Muscle layer of colon (tissue), 2 donors: ENCODE data around the gene TXNDC17.
"Not testable (repeated sequence)": the region's sequence is repeated elsewhere in the genome, so short reads cannot be mapped to it uniquely, and the experiment has no call there.

Source experiments
- H3K27ac ChIP-seq: one replicate; pipeline ENCODE4 v1.7.0; 2013; ENCODE audit warnings: low read depth, mild to moderate bottlenecking, low read length, moderate library complexity
- H3K27me3 ChIP-seq, 2 donors: one replicate each; pipeline ENCODE4 v1.7.0; 2013; ENCODE audit warnings: low read length in 2 of 2, mild to moderate bottlenecking in 2 of 2; ENCODE audit not compliant: insufficient read depth in 2 of 2, control insufficient read depth in 1 of 2
- H3K36me3 ChIP-seq: one replicate; pipeline ENCODE4 v1.7.0; 2013; ENCODE audit warnings: mild to moderate bottlenecking, low read length; ENCODE audit not compliant: insufficient read depth
- H3K4me1 ChIP-seq: one replicate; pipeline ENCODE4 v1.7.0; 2013; ENCODE audit warnings: mild to moderate bottlenecking, low read length; ENCODE audit not compliant: insufficient read depth
- H3K4me3 ChIP-seq, 2 donors: one replicate each; pipeline ENCODE4 v1.7.0; 2013; ENCODE audit warnings: low read length in 2 of 2, low read depth in 1 of 2, mild to moderate bottlenecking in 1 of 2, moderate library complexity in 1 of 2
- H3K9ac ChIP-seq: one replicate; pipeline ENCODE4 v1.7.0; 2013; ENCODE audit warnings: low read length
- H3K9me3 ChIP-seq: one replicate; pipeline ENCODE4 v1.7.0; 2013; ENCODE audit warnings: mild to moderate bottlenecking, low read length
- donor health status: abdominal sarcoma.
- donor health status: Adenocarcinoma of cecum.

Gene TXNDC17

DNA sequence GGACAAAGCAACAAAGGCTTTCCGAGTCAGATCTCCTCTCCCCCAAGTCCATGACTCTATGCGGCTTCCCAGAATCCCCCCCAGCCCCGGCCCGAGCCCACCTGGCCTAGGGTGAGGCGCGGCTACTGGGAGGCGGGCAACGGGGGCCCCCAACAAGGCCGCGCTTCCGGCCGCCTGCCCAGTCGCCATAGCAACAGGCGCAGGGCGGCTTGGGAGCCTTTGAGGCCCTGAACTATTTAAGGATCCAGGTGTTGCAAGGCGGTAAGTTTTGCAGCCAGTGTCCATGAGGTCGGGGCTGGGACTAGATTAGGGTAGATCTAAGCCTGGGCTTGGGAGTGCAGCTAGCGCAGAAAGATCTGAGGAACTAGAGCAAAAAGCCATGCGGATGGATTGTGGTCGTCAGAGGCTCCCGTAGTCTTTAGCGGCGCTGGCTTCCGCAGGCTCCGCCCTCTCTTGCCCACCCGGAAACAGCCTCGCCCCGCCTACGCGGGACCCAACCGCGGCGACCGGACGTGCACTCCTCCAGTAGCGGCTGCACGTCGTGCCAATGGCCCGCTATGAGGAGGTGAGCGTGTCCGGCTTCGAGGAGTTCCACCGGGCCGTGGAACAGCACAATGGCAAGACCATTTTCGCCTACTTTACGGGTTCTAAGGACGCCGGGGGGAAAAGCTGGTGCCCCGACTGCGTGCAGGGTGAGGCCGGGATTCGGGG lies at the start of gene TXNDC17, which contains the start of gene KIAA0753:
TSS of gene TXNDC17 (plus strand) at position 525 of the 711 bp plus-strand sequence. CDS start at position 548, 23 bp downstream.
TSS of gene KIAA0753 (minus strand) at position 176 of the 711 bp plus-strand sequence. CDS start 5,608 bp downstream, outside the sequence.
- Histone ChIP-seq H3K4me3 (peak within 1 kb of the TSS; percentile 90 to 93), H3K27ac (peak within 1 kb of the TSS; percentile 91), H3K4me1 (peaks cover 25% of the 10 kb centered on the region)

DNA sequence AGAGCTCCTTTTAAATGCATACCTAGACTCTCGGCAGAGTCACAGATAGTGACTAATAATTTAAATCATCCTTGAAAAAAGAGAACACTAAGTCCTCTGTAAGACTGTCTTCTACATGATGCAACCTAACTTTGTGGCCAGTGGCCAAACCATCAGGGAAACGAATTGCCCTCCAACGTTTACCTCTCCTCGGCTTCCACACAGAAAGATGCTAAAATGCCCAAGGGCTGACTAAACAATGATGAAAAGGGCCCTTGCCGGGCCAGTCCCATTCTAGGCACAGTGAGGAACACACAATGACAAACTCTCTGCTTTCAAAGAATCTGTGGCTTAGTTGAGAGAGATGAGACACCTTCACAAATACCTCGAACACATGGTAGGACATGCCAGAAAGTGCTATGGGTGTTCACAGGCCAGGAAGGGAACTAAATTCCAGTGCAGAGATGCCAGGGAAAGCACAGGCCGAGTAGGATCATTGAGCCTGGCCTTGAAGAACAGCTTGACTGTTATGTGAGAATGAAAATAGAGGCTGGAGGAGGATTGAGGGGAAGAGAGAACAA lies 49.2 kb upstream of the TXNDC17 start:
- no peaks in the 10 kb centered on the region for H3K9me3 ChIP-seq
- H3K4me3 ChIP-seq, result no peak overlapping the region
- peaks cover 69% of the 10 kb centered on the region for H3K36me3 ChIP-seq
- no peaks in the 10 kb centered on the region for H3K4me1 ChIP-seq
- no peaks in the 10 kb centered on the region for H3K27me3 ChIP-seq
- H3K9ac ChIP-seq, result no peak overlapping the region
- H3K27ac ChIP-seq, result no peak overlapping the region

More for the DNA sequence above, at the start of gene TXNDC17, which contains the start of gene KIAA0753:
- Histone ChIP-seq H3K9ac (peak within 1 kb of the TSS; percentile 62), H3K9me3 (no peaks in the 10 kb centered on the region), H3K27me3 (no peaks in the 10 kb centered on the region), H3K36me3 (peaks cover 22% of the 10 kb centered on the region)

DNA sequence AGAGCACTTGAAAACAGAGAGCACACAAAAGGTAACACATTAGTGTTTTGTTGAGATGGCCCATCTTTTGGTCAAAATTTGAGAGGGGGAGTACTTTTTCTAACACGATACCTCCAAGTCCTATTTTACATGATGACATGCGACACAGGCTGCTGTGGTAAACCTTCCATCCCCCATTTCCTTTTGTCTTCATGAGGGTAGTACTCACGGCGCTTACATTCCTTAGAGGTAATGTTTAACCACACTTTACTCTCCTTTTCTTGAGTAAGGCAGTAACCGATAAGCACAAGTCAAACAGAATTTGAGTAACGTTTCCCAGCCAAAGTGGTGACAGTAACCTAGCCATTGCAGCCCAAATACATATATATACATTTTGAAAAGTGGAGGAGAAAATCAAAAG lies 48.7 kb upstream of the TXNDC17 start:
- no peaks in the 10 kb centered on the region for H3K27me3 ChIP-seq
- H3K27ac ChIP-seq, result no peak overlapping the region
- no peaks in the 10 kb centered on the region for H3K9me3 ChIP-seq
- H3K4me3 ChIP-seq, result no peak overlapping the region
- peaks cover 71% of the 10 kb centered on the region for H3K36me3 ChIP-seq
- no peaks in the 10 kb centered on the region for H3K4me1 ChIP-seq
- H3K9ac ChIP-seq, result no peak overlapping the region

DNA sequence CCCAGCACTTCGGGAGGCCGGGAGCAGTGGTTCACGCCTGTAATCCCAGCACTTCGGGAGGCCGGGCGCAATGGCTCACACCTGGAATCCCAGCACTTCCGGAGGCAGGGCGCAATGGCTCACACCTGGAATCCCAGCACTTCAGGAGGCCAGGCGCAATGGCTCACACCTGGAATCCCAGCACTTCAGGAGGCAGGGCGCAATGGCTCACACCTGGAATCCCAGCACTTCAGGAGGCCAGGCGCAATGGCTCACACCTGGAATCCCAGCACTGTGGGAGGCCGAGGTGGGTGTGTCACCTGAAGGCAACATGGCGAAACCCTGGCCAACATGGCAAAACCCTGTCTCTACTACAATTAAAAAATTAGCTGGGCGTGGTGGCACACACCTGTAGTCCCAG lies 47.5 kb upstream of the TXNDC17 start:
- H3K27ac ChIP-seq, H3K27me3 ChIP-seq, H3K9me3 ChIP-seq, H3K4me3 ChIP-seq, H3K4me1 ChIP-seq, H3K9ac ChIP-seq: not testable (repeated sequence)
- H3K36me3 ChIP-seq, result peaks cover 59% of the 10 kb centered on the region

DNA sequence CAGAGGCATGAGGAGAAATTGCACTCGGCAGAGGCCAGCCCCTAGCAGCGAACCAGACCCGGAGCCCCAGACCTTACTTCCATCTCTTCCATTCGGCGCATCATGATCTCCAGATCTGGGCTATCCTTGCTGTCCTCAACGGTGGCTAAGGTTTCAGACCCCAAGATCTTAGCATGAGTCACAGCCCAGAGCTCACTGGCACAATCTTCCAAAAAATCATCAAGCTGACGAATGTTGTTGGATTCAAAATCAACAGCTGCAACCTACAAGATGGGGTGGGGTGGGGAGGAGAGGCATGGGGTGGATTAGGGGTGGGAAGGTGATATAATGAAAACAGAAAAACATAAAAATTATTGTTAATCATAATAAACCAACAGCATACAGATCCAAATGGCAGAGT lies 44.8 kb upstream of the TXNDC17 start:
- Histone ChIP-seq H3K27me3 (no peaks in the 10 kb centered on the region), H3K27ac (no peak overlapping the region), H3K4me1 (peaks cover 9% of the 10 kb centered on the region), H3K9me3 (no peaks in the 10 kb centered on the region), H3K9ac (no peak overlapping the region), H3K4me3 (no peak overlapping the region), H3K36me3 (peaks cover 46% of the 10 kb centered on the region)

DNA sequence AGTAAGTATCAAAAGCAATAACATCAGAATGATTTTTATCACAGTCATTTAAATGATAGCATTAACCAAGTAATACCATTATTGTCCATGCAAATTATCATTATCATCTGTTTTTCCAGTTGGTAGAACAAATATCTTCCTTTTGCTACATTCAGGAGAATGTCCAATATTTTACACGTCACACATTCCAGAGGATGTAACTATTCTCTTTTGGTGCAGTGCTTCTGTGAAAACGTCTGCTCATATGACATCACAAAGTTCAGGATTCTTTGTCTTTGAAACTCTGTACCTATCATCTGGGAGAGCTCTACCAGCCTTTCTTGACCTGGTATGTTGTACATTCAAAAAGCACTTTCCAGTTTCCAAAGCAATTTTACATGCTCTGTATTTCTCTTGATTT lies 44.3 kb upstream of the TXNDC17 start:
- H3K9me3 ChIP-seq, result no peaks in the 10 kb centered on the region
- H3K36me3 ChIP-seq, result peaks cover 43% of the 10 kb centered on the region
- H3K27me3 ChIP-seq, result no peaks in the 10 kb centered on the region
- no peak overlapping the region for H3K9ac ChIP-seq
- H3K4me1 ChIP-seq, result peaks cover 9% of the 10 kb centered on the region
- H3K27ac ChIP-seq, result no peak overlapping the region
- H3K4me3 ChIP-seq, result no peak overlapping the region

DNA sequence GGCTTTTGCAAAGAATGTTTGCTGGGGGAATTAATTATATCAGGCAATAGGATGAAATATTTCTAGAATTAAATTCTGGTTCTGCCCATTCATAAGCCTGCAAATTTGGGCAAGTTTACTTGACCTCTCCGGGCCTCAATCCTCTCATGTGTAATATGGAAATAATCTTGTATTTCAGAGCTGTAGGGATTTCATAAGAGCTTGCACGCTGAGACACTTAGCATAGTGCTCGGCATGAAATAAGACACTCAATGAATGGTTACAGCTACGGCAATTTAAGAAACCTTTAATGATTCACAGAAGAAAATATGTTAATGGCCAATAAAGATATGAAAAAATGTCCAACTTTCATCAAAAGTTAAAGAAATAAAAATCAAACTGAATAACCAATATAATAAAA lies 43.9 kb upstream of the TXNDC17 start:
- no peak overlapping the region for H3K9ac ChIP-seq
- no peaks in the 10 kb centered on the region for H3K9me3 ChIP-seq
- peaks cover 9% of the 10 kb centered on the region for H3K4me1 ChIP-seq
- H3K27me3 ChIP-seq, result no peaks in the 10 kb centered on the region
- H3K27ac ChIP-seq, result no peak overlapping the region
- peaks cover 38% of the 10 kb centered on the region for H3K36me3 ChIP-seq
- no peak overlapping the region for H3K4me3 ChIP-seq

DNA sequence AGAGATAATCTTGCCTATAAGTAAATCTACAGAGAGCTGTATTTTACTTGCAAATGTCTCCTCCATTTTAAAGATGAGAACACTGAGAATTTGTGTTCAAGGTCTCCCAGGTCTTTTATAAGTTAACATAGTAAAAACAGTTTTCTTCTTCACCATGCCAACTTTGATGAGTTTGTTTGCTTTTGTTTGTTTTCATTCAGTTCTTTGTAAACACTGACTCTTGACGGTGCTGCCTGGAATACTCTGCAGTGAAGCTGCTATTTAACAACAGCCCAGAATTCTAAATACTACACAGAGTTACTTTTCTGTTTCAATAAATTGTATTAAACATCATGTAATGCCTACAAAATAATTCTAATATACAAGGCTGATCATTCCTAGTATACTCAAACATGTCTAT lies 43.1 kb upstream of the TXNDC17 start:
- Histone ChIP-seq H3K27me3 (no peaks in the 10 kb centered on the region), H3K9me3 (no peaks in the 10 kb centered on the region), H3K9ac (no peak overlapping the region), H3K27ac (no peak overlapping the region), H3K4me1 (peaks cover 9% of the 10 kb centered on the region), H3K36me3 (peaks cover 37% of the 10 kb centered on the region), H3K4me3 (no peak overlapping the region)

DNA sequence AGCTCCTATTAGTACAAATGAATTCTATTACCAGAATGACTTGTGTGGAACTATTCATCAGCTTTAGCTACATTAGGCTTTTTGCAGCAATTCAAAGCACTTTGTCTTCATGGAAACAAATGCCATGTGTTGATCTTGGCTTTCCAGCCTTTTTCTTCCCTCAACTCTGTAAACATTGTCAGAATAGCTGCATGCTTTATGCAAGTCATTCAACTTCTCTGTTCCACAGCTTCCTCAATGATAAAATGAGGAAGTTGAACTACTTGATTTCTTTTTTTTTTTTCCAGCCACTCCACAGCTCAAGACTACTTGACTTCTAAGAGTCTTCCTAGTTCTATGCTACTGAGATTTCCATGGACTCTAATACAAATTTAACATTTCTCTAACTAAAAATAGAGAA lies 41.5 kb upstream of the TXNDC17 start:
- Histone ChIP-seq H3K9me3 (no peaks in the 10 kb centered on the region), H3K27ac (no peak overlapping the region), H3K4me3 (no peak overlapping the region), H3K9ac (no peak overlapping the region), H3K36me3 (peaks cover 36% of the 10 kb centered on the region), H3K4me1 (peaks cover 9% of the 10 kb centered on the region), H3K27me3 (no peaks in the 10 kb centered on the region)

DNA sequence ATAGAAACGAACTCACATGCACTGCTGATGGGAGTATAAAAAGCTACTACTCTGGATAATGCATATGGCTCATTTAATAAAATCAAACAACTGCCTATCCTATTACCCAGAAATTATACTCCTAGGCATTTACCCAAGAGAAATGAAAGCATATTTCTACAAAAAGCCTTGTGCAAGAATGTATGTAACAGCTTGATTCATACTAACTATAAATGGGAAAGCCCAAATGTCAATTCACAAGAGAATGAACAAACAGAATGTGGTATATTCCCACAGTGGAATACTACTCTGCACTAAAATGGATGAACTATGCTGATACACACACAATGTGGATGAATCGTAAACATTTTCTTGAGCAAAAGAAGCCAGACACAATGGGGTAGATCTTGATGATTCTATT lies 38.7 kb upstream of the TXNDC17 start:
- H3K36me3 ChIP-seq, result peaks cover 24% of the 10 kb centered on the region
- H3K27me3 ChIP-seq, result no peaks in the 10 kb centered on the region
- peaks cover 9% of the 10 kb centered on the region for H3K4me1 ChIP-seq
- H3K4me3 ChIP-seq, result no peak overlapping the region
- no peaks in the 10 kb centered on the region for H3K9me3 ChIP-seq
- H3K9ac ChIP-seq, result no peak overlapping the region
- H3K27ac ChIP-seq, result no peak overlapping the region

DNA sequence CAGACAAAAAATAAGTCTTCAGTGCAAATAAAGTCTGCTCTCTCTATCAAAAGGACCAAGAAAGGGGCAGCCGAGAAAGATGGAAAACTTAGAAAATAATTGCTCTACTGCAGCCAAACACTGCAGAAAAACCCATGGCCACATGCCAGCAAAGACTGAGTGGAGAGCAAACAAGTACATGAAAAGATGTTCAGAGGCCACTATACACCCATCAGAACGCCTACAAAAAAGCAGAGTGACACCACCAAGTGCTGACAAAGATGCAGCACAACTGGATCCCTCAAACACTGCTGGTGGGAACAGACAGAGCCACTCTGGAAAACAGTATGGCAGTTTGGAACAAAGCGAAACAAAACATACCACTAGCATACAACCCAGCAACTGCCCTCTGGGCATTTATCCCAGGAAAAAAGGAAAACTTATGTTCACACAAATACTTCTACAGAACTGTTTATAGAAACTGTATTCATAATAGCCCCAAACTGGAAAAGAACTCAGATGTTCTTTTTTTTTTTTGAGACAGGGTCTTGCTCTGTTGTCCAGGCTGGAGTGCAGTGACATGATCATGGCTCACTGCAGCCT lies 37.0 kb upstream of the TXNDC17 start:
- Histone ChIP-seq H3K4me3 (no peak overlapping the region), H3K4me1 (no peaks in the 10 kb centered on the region), H3K27me3 (no peaks in the 10 kb centered on the region), H3K36me3 (peaks cover 38% of the 10 kb centered on the region), H3K9me3 (no peaks in the 10 kb centered on the region), H3K27ac (no peak overlapping the region), H3K9ac (no peak overlapping the region)
